ENCODE measurements around the gene SLK. TPM values are rescaled to one million over a fixed set of nuclear protein-coding genes. Genes with fewer than 3 reads are reported as not detected.

Gene SLK
- total RNA-seq, 2 experiments from 2014 or later = 19.4 to 19.9 TPM

DNA sequence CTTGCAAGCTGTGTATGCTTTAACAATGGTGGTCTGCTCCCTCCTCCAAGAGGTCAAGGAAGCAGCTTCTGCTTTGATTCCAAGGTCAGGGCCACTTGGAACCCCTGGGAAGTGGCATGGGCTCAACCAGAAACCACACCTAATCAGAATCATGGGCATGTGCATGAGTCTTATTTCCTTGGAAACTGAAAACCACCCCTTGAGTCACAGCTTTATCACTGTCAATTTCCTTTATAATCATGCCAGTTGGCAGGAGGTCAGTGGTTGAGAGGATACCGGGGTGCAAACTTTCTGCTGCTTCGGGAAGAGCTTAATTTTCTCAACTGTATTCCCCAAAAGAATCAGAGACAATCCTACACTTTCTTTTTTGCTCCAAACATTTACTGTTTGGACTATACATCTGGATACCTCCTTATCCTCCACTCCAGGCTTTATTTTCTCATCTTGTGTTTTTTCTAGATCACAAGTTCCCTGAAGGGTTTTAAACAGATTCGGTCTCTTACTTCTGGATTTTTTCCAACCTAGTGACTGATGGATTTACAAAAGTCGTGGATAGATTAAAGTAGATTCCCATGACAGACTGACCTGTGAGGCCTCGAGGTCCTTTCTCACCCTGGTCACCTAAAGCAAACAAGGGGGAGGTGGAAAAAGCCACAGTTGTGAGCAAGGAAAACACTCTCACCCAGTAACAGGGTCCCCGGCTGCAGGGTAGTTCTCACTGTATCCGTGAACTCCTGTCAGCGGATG, 82.7 kb downstream of the SLK start:
- Histone ChIP-seq H3K79me2 (ENCODE audit: insufficient read depth, low read depth, low read length) (no peaks in the 10 kb centered on the region), H3K4me3 (ENCODE audit: low read depth, low read length, poor library complexity, severe bottlenecking) (no peak overlapping the region), H3K36me3 (ENCODE audit: insufficient read depth, low read length) (no peaks in the 10 kb centered on the region), H3K9me2 (ENCODE audit: insufficient read depth, low read length) (no peaks in the 10 kb centered on the region), H2AFZ (ENCODE audit: low read length) (no peak overlapping the region), H3K4me1 (ENCODE audit: insufficient read depth, low read length, poor library complexity, severe bottlenecking) (no peaks in the 10 kb centered on the region), H3K27ac (ENCODE audit: low read depth, low read length, poor library complexity, severe bottlenecking) (no peak overlapping the region), H3K4me2 (ENCODE audit: low read length) (no peak overlapping the region), H4K20me1 (ENCODE audit: insufficient read depth, low read length) (no peaks in the 10 kb centered on the region), H3K9me3 (ENCODE audit: low read length) (no peaks in the 10 kb centered on the region)
- intact Hi-C loops (cut with micrococcal nuclease; ENCODE audit: unreplicated experiment) = no loop called here
- ChIA-PET POLR2A (no interaction called here), CTCF (ENCODE audit: unreplicated experiment) (no interaction called here)
- no peak for DNase-seq (ENCODE audit: low spot score)
- TF ChIP-seq, protein P1, sequence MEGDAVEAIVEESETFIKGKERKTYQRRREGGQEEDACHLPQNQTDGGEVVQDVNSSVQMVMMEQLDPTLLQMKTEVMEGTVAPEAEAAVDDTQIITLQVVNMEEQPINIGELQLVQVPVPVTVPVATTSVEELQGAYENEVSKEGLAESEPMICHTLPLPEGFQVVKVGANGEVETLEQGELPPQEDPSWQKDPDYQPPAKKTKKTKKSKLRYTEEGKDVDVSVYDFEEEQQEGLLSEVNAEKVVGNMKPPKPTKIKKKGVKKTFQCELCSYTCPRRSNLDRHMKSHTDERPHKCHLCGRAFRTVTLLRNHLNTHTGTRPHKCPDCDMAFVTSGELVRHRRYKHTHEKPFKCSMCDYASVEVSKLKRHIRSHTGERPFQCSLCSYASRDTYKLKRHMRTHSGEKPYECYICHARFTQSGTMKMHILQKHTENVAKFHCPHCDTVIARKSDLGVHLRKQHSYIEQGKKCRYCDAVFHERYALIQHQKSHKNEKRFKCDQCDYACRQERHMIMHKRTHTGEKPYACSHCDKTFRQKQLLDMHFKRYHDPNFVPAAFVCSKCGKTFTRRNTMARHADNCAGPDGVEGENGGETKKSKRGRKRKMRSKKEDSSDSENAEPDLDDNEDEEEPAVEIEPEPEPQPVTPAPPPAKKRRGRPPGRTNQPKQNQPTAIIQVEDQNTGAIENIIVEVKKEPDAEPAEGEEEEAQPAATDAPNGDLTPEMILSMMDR (conservative IDR thresholded peaks at IDR 0.05; ENCODE audit: low read length) = no peak
- no peak for TF ChIP-seq EZH2phosphoT487 (IDR thresholded peaks at IDR 0.05; ENCODE audit: borderline replicate concordance, low read depth, low read length)
- BruUV-seq (replicated peaks) = no TSS peak

DNA sequence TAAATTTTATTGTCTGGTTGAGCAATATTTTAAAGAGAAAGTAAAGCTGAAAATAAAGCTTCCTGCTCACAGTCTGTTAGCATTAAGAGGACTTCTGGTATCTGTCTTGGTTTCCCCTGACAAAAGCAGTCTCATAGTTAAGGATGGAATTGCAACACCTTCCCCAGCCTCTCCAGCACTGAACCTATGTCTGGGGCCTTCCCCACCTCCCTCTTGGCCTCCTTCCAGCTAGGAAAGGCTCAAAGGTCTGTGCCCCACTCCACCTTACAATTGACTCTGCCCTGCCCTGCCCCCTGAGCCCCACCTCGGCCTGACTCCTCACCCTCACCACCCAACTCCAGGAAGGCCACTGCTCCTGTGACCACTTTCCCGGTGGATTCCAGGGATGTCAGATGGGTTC, 85.5 kb downstream of the SLK start:
- Histone ChIP-seq H2AFZ (ENCODE audit: low read length) (no peak overlapping the region), H3K79me2 (ENCODE audit: insufficient read depth, low read depth, low read length) (no peaks in the 10 kb centered on the region), H3K4me1 (ENCODE audit: insufficient read depth, low read length, poor library complexity, severe bottlenecking) (no peaks in the 10 kb centered on the region), H3K4me2 (ENCODE audit: low read length) (no peak overlapping the region), H3K9me3 (ENCODE audit: low read length) (no peaks in the 10 kb centered on the region), H3K4me3 (ENCODE audit: low read depth, low read length, poor library complexity, severe bottlenecking) (no peak overlapping the region), H3K36me3 (ENCODE audit: insufficient read depth, low read length) (no peaks in the 10 kb centered on the region), H4K20me1 (ENCODE audit: insufficient read depth, low read length) (no peaks in the 10 kb centered on the region), H3K9me2 (ENCODE audit: insufficient read depth, low read length) (no peaks in the 10 kb centered on the region), H3K27ac (ENCODE audit: low read depth, low read length, poor library complexity, severe bottlenecking) (no peak overlapping the region)
- TF ChIP-seq, protein P1 (conservative IDR thresholded peaks at IDR 0.05; ENCODE audit: low read length) = no peak
- TF ChIP-seq EZH2phosphoT487 (IDR thresholded peaks at IDR 0.05; ENCODE audit: borderline replicate concordance, low read depth, low read length) = no peak
- no peak for DNase-seq (ENCODE audit: low spot score)
- ChIA-PET CTCF (ENCODE audit: unreplicated experiment) (no interaction called here), POLR2A (interaction anchor here (0.7 to 1.1 kb wide), 2 partner anchors 12 to 69 kb away, joined by 3 read pairs; partner anchors contain the start of gene SFR1)
- no TSS peak for BruUV-seq (replicated peaks)
- intact Hi-C loops (cut with micrococcal nuclease; ENCODE audit: unreplicated experiment) = no loop called here

DNA sequence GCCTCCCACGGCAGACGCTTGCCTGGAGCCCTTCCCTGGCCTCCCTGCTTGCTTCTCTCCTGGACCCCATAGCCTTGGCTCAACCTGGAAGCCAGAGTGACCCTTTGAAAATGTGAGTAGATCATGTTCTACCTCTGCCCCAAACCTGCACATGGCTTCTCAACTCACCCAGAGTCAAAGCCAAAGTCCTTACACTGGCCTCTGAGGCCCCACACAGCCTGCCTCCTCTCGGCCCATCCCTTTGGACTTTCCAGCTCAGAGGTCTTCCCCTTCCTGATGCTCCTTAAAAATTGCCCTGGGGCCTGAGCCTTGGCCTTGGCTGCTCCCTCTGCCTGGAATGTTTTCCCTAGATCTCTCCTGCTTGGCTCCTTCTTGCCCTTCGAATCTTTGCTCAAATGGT, 86.3 kb downstream of the SLK start:
- CTCF ChIA-PET (ENCODE audit: unreplicated experiment) = no interaction called here
- POLR2A ChIA-PET = interaction anchor here (1.1 kb wide), 1 partner anchor 59 kb away, joined by 3 read pairs; no protein-coding TSS in a partner anchor
- no TSS peak for BruUV-seq (replicated peaks)

More for the DNA sequence above, 86.3 kb downstream of the SLK start:
- Histone ChIP-seq H3K4me2 (ENCODE audit: low read length) (no peak overlapping the region), H3K79me2 (ENCODE audit: insufficient read depth, low read depth, low read length) (no peaks in the 10 kb centered on the region), H3K9me2 (ENCODE audit: insufficient read depth, low read length) (no peaks in the 10 kb centered on the region), H3K4me1 (ENCODE audit: insufficient read depth, low read length, poor library complexity, severe bottlenecking) (no peaks in the 10 kb centered on the region), H3K36me3 (ENCODE audit: insufficient read depth, low read length) (no peaks in the 10 kb centered on the region), H3K4me3 (ENCODE audit: low read depth, low read length, poor library complexity, severe bottlenecking) (no peak overlapping the region), H3K9me3 (ENCODE audit: low read length) (no peaks in the 10 kb centered on the region), H3K27ac (ENCODE audit: low read depth, low read length, poor library complexity, severe bottlenecking) (no peak overlapping the region), H2AFZ (ENCODE audit: low read length) (no peak overlapping the region), H4K20me1 (ENCODE audit: insufficient read depth, low read length) (no peaks in the 10 kb centered on the region)
- intact Hi-C loops (cut with micrococcal nuclease; ENCODE audit: unreplicated experiment) = no loop called here
- no peak for TF ChIP-seq EZH2phosphoT487 (IDR thresholded peaks at IDR 0.05; ENCODE audit: borderline replicate concordance, low read depth, low read length)
- TF ChIP-seq, protein P1 (conservative IDR thresholded peaks at IDR 0.05; ENCODE audit: low read length) = no peak
- DNase-seq (ENCODE audit: low spot score) = no peak
